ENCODE data around the gene KRT32.

- no peak for TF ChIP-seq CTCF (IDR thresholded peaks at IDR 0.05; ENCODE audit: low read depth, low read length, poor library complexity, severe bottlenecking)
- TF ChIP-seq EZH2phosphoT487 (IDR thresholded peaks at IDR 0.05; ENCODE audit: borderline replicate concordance, low read length) = no peak
Measured at GRCh38 chr17:41505007-41505808, 38.0 kb upstream of the KRT32 start, which contains the start of gene KRT13.
